Smooth muscle cell of the brain vasculature (primary cell): ENCODE results near the gene OR51V1.
"Not testable (repeated sequence)": the region's sequence is repeated elsewhere in the genome, so short reads cannot be mapped to it uniquely, and the experiment has no call there.

Experiments
- DNase-seq: peaks from one replicate; pipeline ENCODE4 v3.0.0-alpha.2; 2012; ENCODE audit warnings: low read depth, low spot score

The OR51V1 gene

GRCh38 chr11:5171856-5172255, 28.6 kb downstream of the OR51V1 start:
- no peak for DNase-seq

- DNase-seq, result not testable (repeated sequence)
Measured at GRCh38 chr11:5165898-5166297, 34.6 kb downstream of the OR51V1 start.

- not testable (repeated sequence) for DNase-seq
Measured at GRCh38 chr11:5164807-5165206, 35.7 kb downstream of the OR51V1 start.

GRCh38 chr11:5161045-5161444, 39.4 kb downstream of the OR51V1 start:
- DNase-seq, result not testable (repeated sequence)

GRCh38 chr11:5160217-5160616, 40.3 kb downstream of the OR51V1 start:
- DNase-seq, result not testable (repeated sequence)

- DNase-seq, result no peak
Measured at GRCh38 chr11:5159806-5160205, 40.7 kb downstream of the OR51V1 start.

- DNase-seq, result no peak
Measured at GRCh38 chr11:5154657-5155056, 45.8 kb downstream of the OR51V1 start, which contains the start of gene OR52A1. OR52A1 (minus strand) TSS chr11:5154757; CDS start chr11:5152369, 2,388 bp downstream.

- no peak for DNase-seq
Measured at GRCh38 chr11:5153574-5154431, 46.7 kb downstream of the OR51V1 start.

GRCh38 chr11:5151713-5152153, 48.7 kb downstream of the OR51V1 start:
- no peak for DNase-seq
